Measurements from ENCODE around the gene DHRS13. TPM values are rescaled to one million over a fixed set of nuclear protein-coding genes. Genes with fewer than 3 reads are reported as not detected.

DHRS13 gene
- total RNA-seq, 1 experiment from 2014 or later, result 28.5 TPM

DNA sequence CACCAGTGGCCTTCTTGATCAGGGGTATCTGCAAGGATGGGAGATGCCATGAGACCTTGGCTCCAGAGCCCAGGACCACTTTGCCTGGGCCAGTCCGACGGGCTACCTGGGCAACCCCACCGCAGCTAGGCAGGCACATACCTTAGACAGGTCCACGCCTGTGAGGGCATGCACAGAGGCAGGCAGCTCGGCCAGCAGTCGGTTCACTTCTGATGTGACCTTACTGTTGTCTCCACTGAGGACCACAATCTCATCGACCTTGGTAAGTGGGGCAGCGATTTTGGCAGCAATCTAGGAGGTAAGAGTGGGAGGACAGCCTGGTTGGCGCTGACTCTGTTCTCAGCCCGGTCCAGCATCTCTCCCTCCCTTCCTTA lies 22.3 kb downstream of the DHRS13 start:
- ATAC-seq, result no peak
- H3K36me3 Mint-ChIP-seq, result peaks cover 36% of the 10 kb centered on the region
- H3K4me3 Mint-ChIP-seq, result no peak overlapping the region
- CTCF ChIA-PET, result interaction anchor here (1.7 kb wide), 1 partner anchor 130 kb away, joined by 20 read pairs; no protein-coding TSS in a partner anchor
- H3K4me1 Mint-ChIP-seq, result peaks cover 10% of the 10 kb centered on the region; the same call in 1 of the 2 replicates
- TF ChIP-seq IRF2 (CRISPR knock-in tag; IDR thresholded peaks at IDR 0.05; ENCODE audit: borderline replicate concordance, low read depth) (no peak), RELA (CRISPR knock-in tag; IDR thresholded peaks at IDR 0.05; ENCODE audit: borderline replicate concordance) (no peak), MYBL2 (CRISPR knock-in tag; IDR thresholded peaks at IDR 0.05) (no peak), ZNF671 (CRISPR knock-in tag; IDR thresholded peaks at IDR 0.05) (no peak), ZNF416 (CRISPR knock-in tag; IDR thresholded peaks at IDR 0.05) (no peak), ZNF219 (CRISPR knock-in tag; IDR thresholded peaks at IDR 0.05; ENCODE audit: borderline replicate concordance) (no peak)
- TF ChIP-seq, protein P1, sequence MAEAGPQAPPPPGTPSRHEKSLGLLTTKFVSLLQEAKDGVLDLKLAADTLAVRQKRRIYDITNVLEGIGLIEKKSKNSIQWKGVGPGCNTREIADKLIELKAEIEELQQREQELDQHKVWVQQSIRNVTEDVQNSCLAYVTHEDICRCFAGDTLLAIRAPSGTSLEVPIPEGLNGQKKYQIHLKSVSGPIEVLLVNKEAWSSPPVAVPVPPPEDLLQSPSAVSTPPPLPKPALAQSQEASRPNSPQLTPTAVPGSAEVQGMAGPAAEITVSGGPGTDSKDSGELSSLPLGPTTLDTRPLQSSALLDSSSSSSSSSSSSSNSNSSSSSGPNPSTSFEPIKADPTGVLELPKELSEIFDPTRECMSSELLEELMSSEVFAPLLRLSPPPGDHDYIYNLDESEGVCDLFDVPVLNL (CRISPR knock-in tag; IDR thresholded peaks at IDR 0.05; ENCODE audit: borderline replicate concordance, low read depth), result no peak
- TF ChIP-seq, protein P2, sequence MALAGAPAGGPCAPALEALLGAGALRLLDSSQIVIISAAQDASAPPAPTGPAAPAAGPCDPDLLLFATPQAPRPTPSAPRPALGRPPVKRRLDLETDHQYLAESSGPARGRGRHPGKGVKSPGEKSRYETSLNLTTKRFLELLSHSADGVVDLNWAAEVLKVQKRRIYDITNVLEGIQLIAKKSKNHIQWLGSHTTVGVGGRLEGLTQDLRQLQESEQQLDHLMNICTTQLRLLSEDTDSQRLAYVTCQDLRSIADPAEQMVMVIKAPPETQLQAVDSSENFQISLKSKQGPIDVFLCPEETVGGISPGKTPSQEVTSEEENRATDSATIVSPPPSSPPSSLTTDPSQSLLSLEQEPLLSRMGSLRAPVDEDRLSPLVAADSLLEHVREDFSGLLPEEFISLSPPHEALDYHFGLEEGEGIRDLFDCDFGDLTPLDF (CRISPR knock-in tag; IDR thresholded peaks at IDR 0.05), result no peak
- TF ChIP-seq, protein P3, sequence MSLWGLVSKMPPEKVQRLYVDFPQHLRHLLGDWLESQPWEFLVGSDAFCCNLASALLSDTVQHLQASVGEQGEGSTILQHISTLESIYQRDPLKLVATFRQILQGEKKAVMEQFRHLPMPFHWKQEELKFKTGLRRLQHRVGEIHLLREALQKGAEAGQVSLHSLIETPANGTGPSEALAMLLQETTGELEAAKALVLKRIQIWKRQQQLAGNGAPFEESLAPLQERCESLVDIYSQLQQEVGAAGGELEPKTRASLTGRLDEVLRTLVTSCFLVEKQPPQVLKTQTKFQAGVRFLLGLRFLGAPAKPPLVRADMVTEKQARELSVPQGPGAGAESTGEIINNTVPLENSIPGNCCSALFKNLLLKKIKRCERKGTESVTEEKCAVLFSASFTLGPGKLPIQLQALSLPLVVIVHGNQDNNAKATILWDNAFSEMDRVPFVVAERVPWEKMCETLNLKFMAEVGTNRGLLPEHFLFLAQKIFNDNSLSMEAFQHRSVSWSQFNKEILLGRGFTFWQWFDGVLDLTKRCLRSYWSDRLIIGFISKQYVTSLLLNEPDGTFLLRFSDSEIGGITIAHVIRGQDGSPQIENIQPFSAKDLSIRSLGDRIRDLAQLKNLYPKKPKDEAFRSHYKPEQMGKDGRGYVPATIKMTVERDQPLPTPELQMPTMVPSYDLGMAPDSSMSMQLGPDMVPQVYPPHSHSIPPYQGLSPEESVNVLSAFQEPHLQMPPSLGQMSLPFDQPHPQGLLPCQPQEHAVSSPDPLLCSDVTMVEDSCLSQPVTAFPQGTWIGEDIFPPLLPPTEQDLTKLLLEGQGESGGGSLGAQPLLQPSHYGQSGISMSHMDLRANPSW (CRISPR knock-in tag; conservative IDR thresholded peaks at IDR 0.05; ENCODE audit: low read depth), result no peak
- peaks cover 1% of the 10 kb centered on the region for H3K27me3 Mint-ChIP-seq (ENCODE audit: low read depth)
- H3K27ac Mint-ChIP-seq, result no peak overlapping the region
- H3K9me3 Mint-ChIP-seq, result peaks cover 4% of the 10 kb centered on the region
- no peak for DNase-seq (ENCODE audit: low spot score)
- POLR2A ChIA-PET, result no interaction called here

DNA sequence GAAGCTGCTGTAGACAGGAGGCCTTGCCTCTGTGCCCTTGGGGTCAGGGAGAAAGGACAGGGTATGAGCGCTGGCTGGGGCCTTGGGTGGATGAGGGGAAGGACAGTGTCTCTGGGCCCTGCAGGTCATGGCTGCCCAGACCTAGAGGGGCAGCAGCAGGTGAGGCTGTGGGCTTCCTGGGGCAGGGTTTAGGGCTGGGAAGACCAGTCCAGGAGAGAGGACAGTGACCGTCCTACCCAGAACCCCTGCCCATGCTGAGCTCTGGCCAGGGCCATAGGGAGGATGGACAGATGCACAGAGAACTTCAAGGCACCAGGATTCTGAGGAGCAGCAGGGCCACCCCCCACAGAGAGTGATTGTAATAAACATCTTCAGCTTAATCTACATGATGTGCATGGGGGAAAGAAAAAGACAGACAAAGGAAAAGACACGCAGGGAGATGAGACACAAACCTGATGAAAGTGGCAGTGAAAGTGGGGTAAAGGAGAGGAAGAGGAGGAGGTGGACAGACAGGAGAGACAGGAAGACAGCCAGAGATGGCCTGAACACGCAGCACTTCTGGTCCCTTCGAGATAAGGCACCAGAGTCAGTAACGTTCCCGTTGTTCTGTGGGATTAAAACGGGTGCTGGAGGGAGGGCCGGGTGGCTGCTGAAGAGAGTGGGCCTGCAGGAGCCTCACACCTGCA lies 22.9 kb downstream of the DHRS13 start:
- no peak overlapping the region for H3K27ac Mint-ChIP-seq
- peaks cover 10% of the 10 kb centered on the region; the same call in 1 of the 2 replicates for H3K4me1 Mint-ChIP-seq
- TF ChIP-seq NFYB (CRISPR knock-in tag; conservative IDR thresholded peaks at IDR 0.05; ENCODE audit: low read depth) (no peak), NR1H2 (CRISPR knock-in tag; IDR thresholded peaks at IDR 0.05) (no peak), ZNF423 (CRISPR knock-in tag; IDR thresholded peaks at IDR 0.05) (no peak), CREB1 (CRISPR knock-in tag; IDR thresholded peaks at IDR 0.05) (no peak), ZBTB21 (CRISPR knock-in tag; IDR thresholded peaks at IDR 0.05; ENCODE audit: borderline replicate concordance) (no peak), RORB (CRISPR knock-in tag; IDR thresholded peaks at IDR 0.05) (no peak), FOXJ3 (CRISPR knock-in tag; IDR thresholded peaks at IDR 0.05; ENCODE audit: borderline replicate concordance) (no peak), ETV6 (CRISPR knock-in tag; IDR thresholded peaks at IDR 0.05) (no peak)
- TF ChIP-seq, protein P4, sequence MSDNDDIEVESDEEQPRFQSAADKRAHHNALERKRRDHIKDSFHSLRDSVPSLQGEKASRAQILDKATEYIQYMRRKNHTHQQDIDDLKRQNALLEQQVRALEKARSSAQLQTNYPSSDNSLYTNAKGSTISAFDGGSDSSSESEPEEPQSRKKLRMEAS (CRISPR knock-in tag; IDR thresholded peaks at IDR 0.05), result no peak
- TF ChIP-seq, protein P5, sequence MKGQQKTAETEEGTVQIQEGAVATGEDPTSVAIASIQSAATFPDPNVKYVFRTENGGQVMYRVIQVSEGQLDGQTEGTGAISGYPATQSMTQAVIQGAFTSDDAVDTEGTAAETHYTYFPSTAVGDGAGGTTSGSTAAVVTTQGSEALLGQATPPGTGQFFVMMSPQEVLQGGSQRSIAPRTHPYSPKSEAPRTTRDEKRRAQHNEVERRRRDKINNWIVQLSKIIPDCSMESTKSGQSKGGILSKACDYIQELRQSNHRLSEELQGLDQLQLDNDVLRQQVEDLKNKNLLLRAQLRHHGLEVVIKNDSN (CRISPR knock-in tag; IDR thresholded peaks at IDR 0.05), result no peak
- TF ChIP-seq, protein P6, sequence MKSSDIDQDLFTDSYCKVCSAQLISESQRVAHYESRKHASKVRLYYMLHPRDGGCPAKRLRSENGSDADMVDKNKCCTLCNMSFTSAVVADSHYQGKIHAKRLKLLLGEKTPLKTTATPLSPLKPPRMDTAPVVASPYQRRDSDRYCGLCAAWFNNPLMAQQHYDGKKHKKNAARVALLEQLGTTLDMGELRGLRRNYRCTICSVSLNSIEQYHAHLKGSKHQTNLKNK (CRISPR knock-in tag; IDR thresholded peaks at IDR 0.05), result no peak
- TF ChIP-seq, protein P7, sequence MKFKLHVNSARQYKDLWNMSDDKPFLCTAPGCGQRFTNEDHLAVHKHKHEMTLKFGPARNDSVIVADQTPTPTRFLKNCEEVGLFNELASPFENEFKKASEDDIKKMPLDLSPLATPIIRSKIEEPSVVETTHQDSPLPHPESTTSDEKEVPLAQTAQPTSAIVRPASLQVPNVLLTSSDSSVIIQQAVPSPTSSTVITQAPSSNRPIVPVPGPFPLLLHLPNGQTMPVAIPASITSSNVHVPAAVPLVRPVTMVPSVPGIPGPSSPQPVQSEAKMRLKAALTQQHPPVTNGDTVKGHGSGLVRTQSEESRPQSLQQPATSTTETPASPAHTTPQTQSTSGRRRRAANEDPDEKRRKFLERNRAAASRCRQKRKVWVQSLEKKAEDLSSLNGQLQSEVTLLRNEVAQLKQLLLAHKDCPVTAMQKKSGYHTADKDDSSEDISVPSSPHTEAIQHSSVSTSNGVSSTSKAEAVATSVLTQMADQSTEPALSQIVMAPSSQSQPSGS (CRISPR knock-in tag; IDR thresholded peaks at IDR 0.05; ENCODE audit: borderline replicate concordance, low read depth), result no peak
- TF ChIP-seq, protein P8, sequence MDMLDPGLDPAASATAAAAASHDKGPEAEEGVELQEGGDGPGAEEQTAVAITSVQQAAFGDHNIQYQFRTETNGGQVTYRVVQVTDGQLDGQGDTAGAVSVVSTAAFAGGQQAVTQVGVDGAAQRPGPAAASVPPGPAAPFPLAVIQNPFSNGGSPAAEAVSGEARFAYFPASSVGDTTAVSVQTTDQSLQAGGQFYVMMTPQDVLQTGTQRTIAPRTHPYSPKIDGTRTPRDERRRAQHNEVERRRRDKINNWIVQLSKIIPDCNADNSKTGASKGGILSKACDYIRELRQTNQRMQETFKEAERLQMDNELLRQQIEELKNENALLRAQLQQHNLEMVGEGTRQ (CRISPR knock-in tag; IDR thresholded peaks at IDR 0.05), result no peak
- peaks cover 4% of the 10 kb centered on the region for H3K27me3 Mint-ChIP-seq (ENCODE audit: low read depth)
- peaks cover 4% of the 10 kb centered on the region for H3K9me3 Mint-ChIP-seq
- H3K36me3 Mint-ChIP-seq, result peaks cover 36% of the 10 kb centered on the region
- ChIA-PET CTCF (interaction anchor here (0.8 to 2.0 kb wide), 13 partner anchors 11 to 160 kb away, joined by 3 to 49 read pairs (median 7); partner anchors contain the start of genes DHRS13, FLOT2, RPL23A and TLCD1), POLR2A (interaction anchor here (1.6 kb wide), 1 partner anchor 153 kb away, joined by 10 read pairs; no protein-coding TSS in a partner anchor)
- no peak overlapping the region for H3K4me3 Mint-ChIP-seq
- DNase-seq (ENCODE audit: low spot score), result no peak
- ATAC-seq, result no peak
